OCI-M2 (cell line): ENCODE measurements around the gene BACE2.

Experiments used
- DNase-seq: peaks from one replicate; lab custom pipeline; 2025; ENCODE audit not compliant: unreplicated experiment; lab: John Stamatoyannopoulos, UW

BACE2 gene

DNA sequence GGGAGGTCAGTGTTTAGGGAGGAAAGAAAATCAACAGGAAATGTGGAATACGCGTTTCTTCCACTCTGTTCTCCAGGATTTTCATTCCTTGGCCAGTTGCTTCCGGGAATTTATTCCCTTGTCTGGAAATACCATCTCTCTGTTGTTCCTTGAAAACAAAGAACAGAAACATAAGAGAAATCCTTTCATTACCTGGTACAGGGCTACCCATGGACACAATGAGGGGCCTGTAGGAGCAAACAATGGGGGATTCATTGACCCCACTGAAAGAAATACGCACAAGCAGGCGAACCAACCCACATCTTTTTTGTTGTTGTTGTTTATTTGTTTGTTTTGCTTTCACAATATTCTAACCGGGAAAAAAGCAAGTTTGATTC lies 20.0 kb upstream of the BACE2 start:
- no peak for DNase-seq

DNA sequence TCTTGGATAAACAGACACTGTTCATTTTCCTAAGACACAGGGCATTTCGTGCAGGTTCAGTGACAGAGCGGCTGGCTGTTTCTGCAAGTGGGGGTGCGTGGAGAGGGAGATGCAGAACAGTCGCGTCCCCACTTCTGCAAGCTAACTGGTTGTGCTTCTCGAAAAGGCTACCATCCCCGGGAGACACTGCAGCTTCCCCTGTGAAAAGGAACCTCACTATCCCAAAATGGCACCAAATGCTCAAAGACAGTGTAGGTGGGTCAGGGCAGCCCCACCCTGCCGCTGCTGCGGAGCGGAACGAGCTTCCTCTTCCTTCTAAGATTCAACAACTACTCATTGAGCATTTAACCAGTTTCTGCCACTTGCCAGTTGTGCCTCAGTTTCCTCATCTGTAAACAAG lies 19.2 kb upstream of the BACE2 start:
- DNase-seq = no peak

DNA sequence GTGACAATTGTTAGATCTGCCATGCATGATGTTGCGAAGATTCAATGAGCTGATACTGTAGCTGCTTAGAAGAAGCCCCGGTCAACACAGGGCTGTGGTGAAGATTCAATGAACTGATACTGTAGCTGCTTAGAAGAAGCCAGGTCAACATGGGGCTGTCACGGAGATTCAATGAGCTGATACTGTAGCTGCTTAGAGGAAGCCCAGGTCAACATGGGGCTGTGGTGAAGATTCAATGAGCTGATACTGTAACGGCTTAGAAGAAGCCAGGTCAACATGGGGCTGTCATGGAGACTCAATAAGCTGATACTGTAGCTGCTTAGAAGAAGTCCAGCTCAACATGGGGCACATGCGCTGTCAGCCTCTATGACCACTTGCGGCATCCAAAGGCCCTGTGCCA lies 18.8 kb upstream of the BACE2 start:
- no peak for DNase-seq

DNA sequence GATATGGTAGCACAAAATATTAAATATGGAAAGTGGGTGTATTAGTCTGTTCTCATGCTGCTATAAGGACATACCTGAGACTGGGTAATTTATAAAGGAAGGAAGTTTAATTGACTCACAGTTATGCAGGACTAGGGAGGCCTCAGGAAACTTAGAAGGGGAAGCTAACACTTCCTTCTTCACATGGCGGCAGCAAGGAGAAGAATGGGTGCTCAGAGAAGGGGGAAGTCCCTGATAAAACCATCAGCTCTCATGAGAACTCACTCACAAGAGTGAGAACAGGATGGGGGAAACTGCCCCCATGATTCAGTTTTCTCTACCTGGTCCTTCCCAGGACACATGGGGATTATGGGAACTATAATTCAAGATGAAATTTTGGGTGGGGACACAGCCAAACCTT lies 15.8 kb upstream of the BACE2 start:
- no peak for DNase-seq

DNA sequence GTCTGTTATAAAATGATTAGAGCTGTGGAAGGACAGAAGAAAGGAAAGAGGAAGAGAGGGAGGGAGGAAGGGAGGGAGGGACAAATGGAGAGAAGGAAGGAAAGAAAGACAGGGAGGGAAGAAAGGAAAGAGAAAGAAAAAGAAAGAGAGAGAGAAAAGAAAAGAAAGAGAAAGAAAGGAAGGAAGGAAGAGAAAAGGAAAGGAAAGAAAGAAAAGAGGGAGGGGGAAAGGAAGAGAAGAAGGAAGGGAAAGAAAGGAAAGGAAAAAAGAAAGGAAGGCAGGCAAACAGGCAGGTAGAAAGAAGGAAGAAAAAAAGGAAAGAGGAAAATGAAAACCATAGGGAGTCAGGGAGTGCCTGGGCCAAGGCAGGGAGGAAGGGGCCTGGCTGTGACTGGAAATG lies 14.5 kb upstream of the BACE2 start:
- DNase-seq = no peak

DNA sequence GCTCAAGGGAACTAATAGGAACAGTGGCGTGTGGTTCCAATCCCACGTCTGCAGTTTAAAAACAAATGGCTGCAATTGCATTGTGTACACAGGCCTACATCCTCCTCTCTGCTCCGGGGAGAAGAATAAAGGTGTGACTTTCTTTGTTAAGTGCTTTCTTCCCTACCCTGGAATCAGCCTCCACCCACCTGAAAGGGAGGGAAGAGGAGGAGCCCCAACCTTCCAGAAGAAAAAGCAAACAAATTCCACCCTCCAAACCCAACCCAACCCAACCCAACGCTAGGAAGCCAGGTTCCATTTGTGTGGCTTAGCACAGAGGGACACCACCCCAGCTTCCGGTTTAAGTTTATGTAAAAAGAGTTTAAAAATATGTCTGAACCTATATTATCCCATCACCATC lies 11.8 kb upstream of the BACE2 start:
- DNase-seq = no peak

DNA sequence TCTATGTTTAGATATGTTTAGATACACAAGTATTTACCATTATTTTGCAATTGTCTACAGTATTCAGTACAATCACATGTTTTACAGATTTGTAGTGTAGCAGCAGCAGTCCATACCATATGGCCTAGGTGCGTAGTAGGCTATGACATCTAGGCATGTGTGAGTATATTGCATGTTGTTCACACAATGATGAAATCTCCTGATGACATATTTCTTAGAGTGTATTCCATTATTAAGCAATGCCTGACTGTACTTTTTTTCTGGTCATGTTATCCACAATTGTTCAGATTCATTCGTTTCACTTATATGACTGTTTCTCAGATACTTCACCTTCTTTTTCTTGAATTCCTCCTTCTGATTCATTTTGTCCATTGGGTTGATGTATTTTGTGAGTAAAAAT lies 9.9 kb upstream of the BACE2 start:
- DNase-seq = no peak

DNA sequence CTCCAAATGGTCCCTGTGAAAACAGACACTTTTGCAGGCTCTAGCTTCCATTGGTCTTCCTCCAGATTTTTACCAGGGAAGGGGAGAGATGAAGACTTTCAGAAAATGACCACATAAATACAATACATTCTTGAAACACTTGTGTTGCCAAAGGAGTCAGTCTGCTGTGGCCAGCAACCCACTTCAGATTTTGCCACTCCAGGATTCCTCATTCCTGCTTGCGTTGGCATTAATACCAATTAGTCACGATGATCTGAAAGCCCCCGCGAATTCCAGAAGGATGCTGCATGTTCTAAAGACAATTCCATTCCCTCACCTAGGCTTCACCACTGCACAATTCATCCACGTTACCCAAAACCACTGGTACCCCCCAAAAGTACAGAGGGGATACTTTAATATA lies 7.9 kb upstream of the BACE2 start:
- no peak for DNase-seq

DNA sequence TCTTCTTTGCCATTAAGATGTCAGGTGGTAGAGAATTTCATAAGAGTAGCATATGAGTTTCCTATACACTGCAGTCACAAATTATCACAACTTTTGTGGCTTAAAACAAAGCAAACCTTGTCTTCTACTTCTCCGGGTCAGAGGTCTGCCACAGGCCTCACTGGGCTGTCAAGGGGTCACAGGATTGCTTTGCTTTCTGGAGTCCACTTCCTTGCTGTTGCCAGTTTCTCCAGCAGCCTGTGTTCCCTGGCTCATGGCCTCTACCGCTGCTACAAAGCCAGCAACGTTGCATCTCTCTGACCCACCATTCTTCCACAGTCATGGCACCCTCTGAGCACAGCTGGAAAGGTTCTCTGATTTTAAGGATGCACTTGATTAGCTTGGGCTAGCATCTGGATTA lies 6.5 kb upstream of the BACE2 start:
- no peak for DNase-seq

DNA sequence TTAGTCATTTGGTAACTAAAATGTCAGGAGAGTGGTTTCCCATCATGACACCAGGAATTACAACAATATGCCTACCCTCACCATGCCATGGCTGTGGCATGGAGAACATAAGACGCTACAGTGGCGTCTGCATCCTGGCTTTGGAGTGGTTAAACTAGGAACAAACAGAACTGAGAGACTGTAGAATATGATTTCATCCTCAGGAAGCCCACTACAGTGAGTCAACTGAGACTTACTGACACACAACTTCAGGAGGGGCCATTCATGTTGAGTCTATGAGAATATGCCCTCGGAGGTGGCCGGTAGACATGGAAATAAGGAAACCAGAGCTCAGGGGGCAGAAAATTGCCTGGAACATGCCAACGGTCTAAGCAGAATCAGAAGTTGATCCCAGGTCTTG lies 5.9 kb upstream of the BACE2 start:
- DNase-seq = no peak

DNA sequence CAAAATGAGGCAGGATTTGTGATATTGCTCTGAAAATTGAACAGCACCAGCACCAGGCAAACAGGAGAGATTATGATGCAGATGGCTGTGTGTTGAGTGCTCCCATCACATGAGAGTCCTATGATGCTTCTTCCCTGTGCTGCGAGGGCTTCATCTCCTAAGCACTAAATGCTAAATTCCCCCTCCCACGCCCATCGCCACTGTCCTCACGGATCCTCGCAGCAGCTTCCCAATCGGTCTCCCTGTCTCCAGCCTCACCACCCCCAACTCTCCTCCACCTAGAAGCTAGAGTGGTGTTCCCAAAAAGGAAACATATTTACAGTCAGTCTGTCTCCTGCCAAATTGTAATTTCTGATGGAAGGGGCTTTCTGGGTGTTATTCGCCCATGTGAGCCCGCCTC lies 4.9 kb upstream of the BACE2 start:
- DNase-seq = no peak

DNA sequence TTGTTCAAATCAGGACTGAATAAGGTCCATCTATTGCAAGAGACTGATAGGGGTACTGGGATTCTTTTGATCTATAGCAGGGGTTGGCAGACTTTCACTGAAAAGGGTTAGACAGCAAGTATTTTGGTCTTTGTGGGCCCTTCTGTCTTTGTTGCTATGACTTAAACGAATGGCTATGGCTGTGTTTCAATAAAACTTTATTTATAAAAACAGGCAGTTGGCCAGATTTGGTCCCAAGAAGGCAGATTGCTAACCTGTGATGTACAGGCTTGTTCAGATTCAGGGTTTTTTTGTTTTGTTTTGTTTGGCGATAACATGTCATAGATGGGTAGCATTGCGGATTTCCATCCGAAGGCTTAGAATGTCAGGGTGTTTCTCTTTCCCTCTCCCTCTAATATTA lies 3.9 kb upstream of the BACE2 start:
- no peak for DNase-seq

DNA sequence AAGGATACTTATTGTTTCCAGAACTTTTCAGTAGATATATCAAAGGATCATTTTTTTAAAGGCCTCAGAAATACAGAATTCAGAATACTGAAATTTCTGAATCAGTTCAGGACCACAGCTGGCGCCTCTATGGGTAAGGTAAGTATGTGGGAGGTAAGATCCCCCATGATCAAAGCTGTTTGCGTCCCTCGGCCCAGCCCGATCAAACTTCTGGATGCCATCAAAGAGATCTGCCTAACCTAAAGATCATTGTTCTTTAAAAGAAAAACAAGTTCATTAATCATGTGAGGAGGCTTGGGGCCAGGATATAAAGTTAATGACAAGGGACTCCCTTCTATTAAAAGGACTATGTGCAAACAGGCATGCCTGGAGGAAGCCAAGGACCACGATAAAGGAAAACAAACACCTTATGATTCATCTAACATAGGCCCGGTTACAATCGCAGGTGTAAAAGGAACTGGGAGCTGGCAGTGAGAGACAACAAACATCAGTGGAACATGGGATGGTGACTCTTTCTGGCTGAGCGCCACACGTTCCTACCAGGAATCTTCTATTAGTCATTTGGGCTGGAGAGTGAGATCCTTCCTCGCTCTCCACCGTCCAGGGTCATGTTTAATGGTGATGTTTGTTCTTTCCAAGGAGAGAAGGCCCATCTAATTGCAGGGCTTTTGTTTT lies 2.8 kb upstream of the BACE2 start:
- DNase-seq = no peak

DNA sequence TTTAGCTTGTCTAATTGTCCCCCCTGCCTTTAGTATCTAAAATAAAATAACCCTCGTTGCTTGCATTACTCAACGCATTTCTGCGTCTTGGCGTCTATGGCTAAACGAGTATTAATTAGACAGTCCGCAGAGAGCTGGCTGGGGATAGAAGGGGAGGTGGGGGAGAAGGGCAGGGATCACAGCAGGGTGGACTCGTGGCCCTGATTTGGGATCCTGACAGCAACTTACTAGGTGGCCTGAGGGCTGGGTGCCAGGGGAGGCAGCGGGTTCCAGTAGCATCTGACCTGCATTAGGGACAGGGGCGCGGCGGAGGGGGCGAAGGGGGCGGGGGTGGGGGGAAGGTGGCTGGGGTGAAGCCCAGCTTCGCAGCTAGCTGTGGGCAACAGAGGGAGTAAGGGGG lies 1.1 kb upstream of the BACE2 start:
- no peak for DNase-seq

DNA sequence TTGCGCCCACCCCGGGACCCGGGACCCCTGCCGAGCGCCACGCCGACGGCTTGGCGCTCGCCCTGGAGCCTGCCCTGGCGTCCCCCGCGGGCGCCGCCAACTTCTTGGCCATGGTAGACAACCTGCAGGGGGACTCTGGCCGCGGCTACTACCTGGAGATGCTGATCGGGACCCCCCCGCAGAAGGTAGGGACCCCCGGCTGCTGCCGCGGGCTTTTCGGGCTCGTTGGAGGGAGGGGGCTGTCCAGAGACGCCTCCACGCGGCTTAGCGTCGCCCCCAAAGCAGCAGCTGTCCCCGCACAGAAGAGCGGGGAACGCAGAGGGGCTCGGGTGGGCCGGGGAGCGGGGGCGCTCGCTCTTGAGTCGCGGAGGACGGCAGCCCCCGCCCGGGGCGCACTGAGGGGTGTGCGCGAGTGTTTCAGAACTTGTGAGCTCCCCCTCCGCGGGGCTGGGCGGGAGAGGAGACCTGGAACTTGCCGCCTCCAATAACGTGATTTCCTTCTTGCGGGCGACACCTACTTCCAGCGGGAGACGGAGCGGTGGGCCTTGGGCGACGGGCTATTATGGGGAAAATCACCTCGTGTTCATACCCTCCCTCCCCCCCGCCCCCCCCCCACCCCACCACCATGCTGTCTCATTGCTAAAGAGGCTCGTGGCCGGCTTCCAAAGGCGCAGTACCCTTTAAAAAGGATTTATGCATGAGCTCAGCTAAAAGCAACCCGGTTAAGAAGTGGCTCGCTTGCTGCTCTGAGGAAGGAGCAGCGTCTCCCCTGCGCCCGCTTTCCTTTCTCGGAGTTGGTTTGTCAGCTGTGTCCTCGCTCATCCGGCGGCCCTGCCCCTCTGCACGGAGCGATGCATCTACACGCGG lies 664 bp downstream of the BACE2 start:
- no peak for DNase-seq

DNA sequence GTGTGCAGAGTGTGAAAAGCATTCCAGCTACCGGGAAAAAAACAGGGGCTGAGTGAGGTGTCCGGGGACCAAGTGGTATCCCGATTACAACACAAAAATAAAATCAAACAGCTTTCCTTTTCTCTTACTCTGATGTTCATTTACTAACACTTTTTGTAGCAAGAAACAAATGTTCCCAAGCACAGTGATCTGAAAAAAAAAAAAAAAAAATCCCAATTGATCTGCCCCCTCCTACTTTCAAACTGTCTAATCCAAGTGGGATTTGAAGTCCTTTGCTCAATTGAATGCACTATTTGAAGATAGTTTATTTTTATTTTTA lies 1.3 kb downstream of the BACE2 start:
- no peak for DNase-seq

DNA sequence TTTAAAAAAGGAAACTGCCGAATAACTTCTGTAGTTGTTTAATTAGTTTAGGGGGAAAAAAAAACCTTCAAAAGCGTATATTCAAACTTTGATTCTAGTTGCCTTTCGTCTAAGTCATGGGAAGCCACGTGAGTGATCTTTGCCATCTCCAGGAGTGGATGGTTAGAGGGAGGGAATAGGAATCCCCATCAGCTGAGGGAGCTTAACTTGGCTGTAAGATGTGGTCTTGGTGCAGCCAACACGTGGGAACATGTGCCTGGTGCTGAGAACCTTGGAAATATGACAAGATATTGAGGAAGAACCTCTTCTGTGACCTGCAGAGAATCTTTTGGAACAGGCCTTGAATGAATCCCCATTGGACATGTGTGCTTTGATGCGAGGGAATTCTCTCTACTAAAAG lies 1.7 kb downstream of the BACE2 start:
- no peak for DNase-seq

DNA sequence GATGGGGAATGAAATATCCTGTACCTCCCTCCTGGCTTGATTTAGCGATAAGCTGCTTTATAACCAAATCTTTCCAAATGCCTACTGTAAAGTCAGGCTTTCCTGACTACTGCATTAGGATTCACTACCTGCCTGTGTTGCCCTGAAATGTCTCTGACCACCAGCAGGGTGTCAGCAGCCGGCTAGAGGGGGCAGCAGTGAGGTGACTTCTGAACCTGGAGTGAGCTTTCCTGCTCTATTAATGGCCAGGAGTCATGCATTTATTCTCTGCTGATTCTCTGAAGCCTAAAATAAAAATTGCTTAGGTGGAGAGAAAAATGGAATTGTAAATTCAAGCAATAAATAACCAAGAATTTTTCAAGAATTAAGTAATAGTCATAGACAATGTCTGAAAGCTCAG lies 2.5 kb downstream of the BACE2 start:
- no peak for DNase-seq

DNA sequence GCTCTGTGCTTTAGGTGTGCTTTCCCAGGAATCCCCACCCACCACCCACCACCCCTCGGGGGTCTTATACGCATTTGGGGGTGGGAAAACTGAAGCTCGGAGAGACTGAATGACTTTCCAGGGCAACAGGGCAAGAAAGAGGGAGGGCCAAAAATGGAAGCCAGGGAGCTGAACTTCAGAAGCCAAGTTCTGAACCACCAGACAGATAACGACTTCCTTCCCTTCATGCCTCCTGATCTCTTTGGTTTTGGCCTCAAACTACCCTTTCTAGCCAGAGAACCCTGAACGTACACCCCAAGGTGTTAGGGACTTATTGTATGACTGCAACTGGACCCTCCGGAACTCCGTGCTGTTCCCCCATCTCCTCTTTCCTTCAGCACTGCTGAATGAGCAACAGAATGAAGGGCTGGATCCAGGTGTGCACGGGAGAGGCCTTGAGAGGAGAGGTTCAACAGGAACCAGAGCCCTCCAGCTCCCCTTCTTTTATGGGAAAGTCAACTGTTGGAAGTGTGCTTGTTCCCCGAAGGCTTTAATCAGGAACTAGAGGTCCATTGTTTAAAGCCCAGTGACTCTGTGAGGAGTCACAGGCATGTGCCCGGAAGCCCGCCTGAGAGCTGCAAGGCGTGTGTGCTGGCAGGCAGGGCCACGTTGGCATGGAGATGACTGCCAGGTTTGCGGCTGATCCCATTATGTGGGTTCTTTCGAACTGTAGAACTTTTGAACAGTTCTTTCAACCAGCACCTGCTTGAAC lies 3.1 kb downstream of the BACE2 start:
- no peak for DNase-seq

DNA sequence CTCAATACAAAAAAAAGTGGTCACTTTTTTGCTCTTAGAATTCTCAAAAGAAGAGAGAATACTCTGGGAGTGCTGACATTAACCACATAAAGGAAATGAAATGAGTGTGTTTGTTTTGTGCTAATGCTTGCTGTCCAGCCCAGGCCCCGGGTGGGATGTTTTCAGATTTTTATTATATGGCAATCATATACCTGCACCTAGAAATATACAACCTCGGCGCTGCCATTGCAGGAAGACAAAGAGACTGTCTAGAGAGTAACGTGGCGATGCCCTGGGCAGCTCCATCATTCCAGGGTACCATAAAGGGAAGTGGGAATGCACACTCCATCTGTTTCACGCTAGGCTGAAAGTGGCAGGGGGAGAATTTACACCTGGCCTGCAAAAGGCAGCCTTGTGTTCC lies 7.1 kb downstream of the BACE2 start:
- DNase-seq = no peak

DNA sequence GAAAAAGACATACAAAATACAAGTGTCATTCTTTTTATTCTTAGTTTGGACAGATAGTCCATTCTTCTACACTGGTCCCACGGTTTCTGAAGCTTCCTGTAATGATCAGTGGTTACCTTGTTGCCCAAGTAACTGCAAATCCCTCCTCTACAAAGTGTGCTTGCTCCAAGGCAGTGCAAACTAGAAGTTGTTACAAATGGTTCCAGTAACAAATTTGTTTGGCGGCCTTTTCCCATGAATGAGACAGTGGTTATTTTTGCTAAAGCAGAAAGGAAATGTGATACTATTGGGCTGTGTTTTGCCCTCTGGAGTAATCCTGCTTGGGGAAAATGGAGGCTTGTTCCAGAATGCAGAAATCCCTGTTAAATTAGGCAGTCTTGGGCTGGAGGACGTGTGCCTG lies 8.9 kb downstream of the BACE2 start:
- no peak for DNase-seq

DNA sequence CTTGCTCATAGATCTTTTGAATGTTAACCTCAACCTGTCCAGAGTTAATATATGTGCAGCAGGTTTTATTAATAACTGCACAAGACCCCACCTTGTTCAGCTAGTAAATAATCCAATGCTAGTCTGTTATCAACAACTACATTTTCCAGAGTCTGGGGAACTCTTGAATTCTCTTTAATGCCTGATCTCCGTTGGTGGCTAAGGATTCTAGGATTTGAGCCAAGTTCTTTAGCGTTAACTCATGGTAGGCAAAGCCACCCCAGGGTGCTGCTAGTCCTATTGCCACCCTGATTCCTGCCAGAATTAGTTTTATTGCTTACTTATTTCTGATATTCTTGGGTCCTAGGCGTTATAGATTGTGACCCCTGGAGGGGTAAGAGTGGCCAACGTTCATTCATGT lies 12.8 kb downstream of the BACE2 start:
- DNase-seq = no peak
